Common myeloid progenitor, CD34-positive (primary cell): ENCODE measurements around the gene HES6.
A peak's percentile ranks its signal among the peaks of the same experiment; 100 is the strongest.

Experiments
- CTCF ChIA-PET: fragments of 350-600 bp; sonication (Branson Sonifier 250); formaldehyde crosslinking; loops from one replicate; lab custom pipeline; 2021; ENCODE audit warnings: antibody characterized with exemption; lab: Charles Lee
- POLR2A ChIA-PET: fragments of 350-600 bp; sonication (Branson Sonifier 250); formaldehyde crosslinking; loops from one replicate; lab custom pipeline; 2021; ENCODE audit warnings: antibody characterized with exemption; lab: Charles Lee
- DNase-seq, 3 donors: peaks; one replicate each; pipeline versions ENCODE4 v3.0.0 to v3.0.0-alpha.2; 2013
- H3K27ac ChIP-seq, 2 experiments: 1 replicate in 1 of 2; 2 replicates in 1 of 2; pipeline ENCODE4 v1.7.0; 2013; ENCODE audit warnings: inconsistent platforms in 2 of 2, low read length in 2 of 2, mild to moderate bottlenecking in 2 of 2, low read depth in 1 of 2, moderate library complexity in 1 of 2; ENCODE audit not compliant: severe bottlenecking in 2 of 2, insufficient read depth in 1 of 2, poor library complexity in 1 of 2
- H3K27me3 ChIP-seq, 5 experiments: replicated peaks in 2 of 5; 1 replicate in 3 of 5; 2 replicates in 2 of 5; pipeline versions ENCODE4 v1.6.1 to v1.7.0; 2013; ENCODE audit warnings: low read length in 4 of 5, mild to moderate bottlenecking in 2 of 5, moderate library complexity in 2 of 5, inconsistent platforms in 1 of 5; ENCODE audit not compliant: insufficient read depth in 5 of 5, control insufficient read depth in 4 of 5
- H3K36me3 ChIP-seq, 4 experiments: 1 replicate in 2 of 4; 2 replicates in 2 of 4; pipeline versions ENCODE4 v1.6.1 to v1.7.0; 2013; ENCODE audit warnings: low read length in 3 of 4, control low read depth in 1 of 4, mild to moderate bottlenecking in 1 of 4; ENCODE audit not compliant: control insufficient read depth in 4 of 4, insufficient read depth in 4 of 4
- H3K4me1 ChIP-seq, 4 experiments: 1 replicate in 3 of 4; 2 replicates in 1 of 4; pipeline versions ENCODE4 v1.6.1 to v1.7.1; 2013; ENCODE audit warnings: low read length in 3 of 4, mild to moderate bottlenecking in 3 of 4, control low read depth in 1 of 4, inconsistent platforms in 1 of 4, moderate library complexity in 1 of 4; ENCODE audit not compliant: control insufficient read depth in 4 of 4, insufficient read depth in 4 of 4; ENCODE audit errors: control extremely low read depth in 1 of 4
- H3K4me3 ChIP-seq, 7 experiments: 1 replicate in 4 of 7; 2 replicates in 3 of 7; pipeline versions ENCODE4 v1.5.1 to v1.7.0; 2013; ENCODE audit warnings: mild to moderate bottlenecking in 7 of 7, low read length in 6 of 7, moderate library complexity in 6 of 7, inconsistent platforms in 2 of 7, low read depth in 2 of 7, control low read depth in 1 of 7; ENCODE audit not compliant: insufficient read depth in 4 of 7, control insufficient read depth in 1 of 7; ENCODE audit errors: extremely low read depth in 1 of 7
- H3K9me3 ChIP-seq, 5 experiments: 1 replicate in 4 of 5; 2 replicates in 1 of 5; pipeline versions ENCODE4 v1.6.1 to v1.7.1; 2013; ENCODE audit warnings: low read length in 4 of 5, mild to moderate bottlenecking in 2 of 5, inconsistent platforms in 1 of 5, low read depth in 1 of 5, moderate library complexity in 1 of 5; ENCODE audit not compliant: control insufficient read depth in 4 of 5, insufficient read depth in 2 of 5; ENCODE audit errors: control extremely low read depth in 1 of 5
- WGBS: methylation state at CpG from one replicate; pipeline ENCODE4 v1.1.5; 2013; ENCODE audit not compliant: insufficient coverage; 5-methylcytosine and 5-hydroxymethylcytosine counted together

The HES6 gene

DNA sequence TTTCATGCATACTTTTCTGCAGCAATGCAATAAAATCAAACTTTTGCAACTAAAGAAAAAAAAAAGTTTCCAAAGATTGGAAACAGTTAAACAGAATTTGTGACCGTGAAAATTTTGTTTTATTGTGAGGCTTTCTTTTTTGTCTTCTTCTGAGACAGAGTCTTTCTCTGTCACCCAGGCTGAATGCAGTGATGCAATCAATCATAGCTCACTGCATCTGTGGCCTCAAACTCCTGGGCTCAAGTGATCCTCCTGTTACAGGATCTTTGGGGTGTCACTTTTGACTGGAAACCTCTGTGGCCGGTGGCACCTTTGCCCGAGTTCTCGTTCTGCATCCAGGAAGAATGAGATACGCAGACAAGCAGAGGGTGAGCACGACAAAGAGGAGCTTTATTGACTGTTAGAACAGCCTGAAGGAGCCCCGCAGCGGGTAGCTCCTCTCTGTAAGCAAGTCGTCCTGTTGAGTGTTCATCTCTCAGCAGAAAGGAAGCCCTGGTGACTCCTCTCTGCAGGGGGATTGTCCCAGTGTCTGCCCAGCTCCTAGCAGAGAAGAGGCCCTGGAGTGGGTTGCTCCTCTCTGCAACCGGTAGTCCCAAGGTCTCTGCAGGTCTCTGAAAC lies 19.5 kb downstream of the HES6 start:
- H3K9me3 ChIP-seq = no peaks in the 10 kb centered on the region
- peaks cover 0 to 3% (median 0%) of the 10 kb centered on the region in 4 experiments for H3K36me3 ChIP-seq
- DNase-seq = no peak
- 93% methylated on average over 10 of the region's 10 CpGs for WGBS
- no peak overlapping the region for H3K27ac ChIP-seq
- no peaks in the 10 kb centered on the region for H3K4me1 ChIP-seq
- POLR2A ChIA-PET = no interaction called here
- H3K27me3 ChIP-seq = no peaks in the 10 kb centered on the region
- CTCF ChIA-PET = no interaction called here
- H3K4me3 ChIP-seq = peak overlapping the region in 1 of 7 experiments; percentile 54

DNA sequence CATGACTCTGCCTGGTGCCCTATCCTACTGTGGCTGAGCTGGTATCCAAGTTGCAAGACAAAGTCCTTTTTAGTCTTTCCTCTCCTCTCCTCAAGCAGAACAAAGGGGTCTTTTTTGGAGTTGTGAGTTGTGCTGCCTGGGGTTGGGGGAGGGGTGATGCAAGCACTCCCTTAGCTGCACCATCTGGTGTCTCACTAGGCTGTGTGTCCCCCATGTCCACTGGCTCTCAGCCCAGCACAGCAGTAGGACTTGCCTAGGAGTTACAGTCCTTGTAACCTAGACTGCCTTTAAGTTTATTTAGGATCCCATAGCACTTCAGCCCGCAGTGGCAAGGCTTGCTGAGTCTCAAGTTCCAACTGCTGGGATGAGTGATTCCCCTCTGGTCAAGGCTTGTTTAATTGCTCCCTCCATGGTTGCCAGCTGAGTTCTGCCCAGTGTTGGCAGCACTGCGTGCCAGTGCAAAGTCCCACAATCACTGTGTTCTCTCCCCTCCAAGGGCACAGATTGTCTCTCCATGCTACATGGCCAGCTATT lies 23.1 kb downstream of the HES6 start:
- peaks cover 0 to 2% (median 0%) of the 10 kb centered on the region in 5 experiments for H3K9me3 ChIP-seq
- no peaks in the 10 kb centered on the region for H3K36me3 ChIP-seq
- H3K27ac ChIP-seq = no peak overlapping the region
- no peak for DNase-seq
- ChIA-PET CTCF (interaction anchor here (0.7 kb wide), 1 partner anchor 1684 kb away, joined by 3 read pairs; no protein-coding TSS in a partner anchor), POLR2A (no interaction called here)
- H3K27me3 ChIP-seq = peaks cover 0 to 3% (median 0%) of the 10 kb centered on the region in 5 experiments
- H3K4me1 ChIP-seq = no peaks in the 10 kb centered on the region
- no peak overlapping the region for H3K4me3 ChIP-seq
- WGBS = 100% methylated on average over 2 of the region's 2 CpGs

DNA sequence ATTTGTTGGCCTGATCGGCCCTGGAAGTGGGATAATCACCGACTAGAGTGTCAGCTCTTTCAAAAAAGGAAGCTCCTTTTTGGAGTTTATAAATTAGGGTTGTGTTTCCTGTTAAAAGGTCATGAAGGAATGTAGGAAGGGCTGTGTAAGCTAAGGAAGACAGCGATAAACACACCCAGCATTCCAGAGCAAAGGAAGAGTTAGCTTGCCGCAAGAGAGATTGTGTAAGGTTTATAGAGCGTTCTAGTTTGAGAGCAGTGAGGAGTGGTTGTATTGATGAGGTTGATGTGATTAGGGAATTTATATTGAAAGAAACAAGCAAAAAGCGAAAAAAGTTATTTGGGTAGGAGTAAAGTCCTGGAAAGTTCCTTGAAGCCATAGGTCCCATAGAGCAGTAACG lies 32.8 kb downstream of the HES6 start:
- POLR2A ChIA-PET = no interaction called here
- H3K27ac ChIP-seq = no peak overlapping the region
- no peak overlapping the region for H3K4me3 ChIP-seq
- peaks cover 0 to 9% (median 5%) of the 10 kb centered on the region in 5 experiments for H3K27me3 ChIP-seq
- H3K9me3 ChIP-seq = no peaks in the 10 kb centered on the region
- CTCF ChIA-PET = no interaction called here
- peaks cover 7 to 15% (median 15%) of the 10 kb centered on the region in 4 experiments for H3K4me1 ChIP-seq
- WGBS = 94% methylated on average over 7 of the region's 7 CpGs
- H3K36me3 ChIP-seq = no peaks in the 10 kb centered on the region
- DNase-seq = no peak

DNA sequence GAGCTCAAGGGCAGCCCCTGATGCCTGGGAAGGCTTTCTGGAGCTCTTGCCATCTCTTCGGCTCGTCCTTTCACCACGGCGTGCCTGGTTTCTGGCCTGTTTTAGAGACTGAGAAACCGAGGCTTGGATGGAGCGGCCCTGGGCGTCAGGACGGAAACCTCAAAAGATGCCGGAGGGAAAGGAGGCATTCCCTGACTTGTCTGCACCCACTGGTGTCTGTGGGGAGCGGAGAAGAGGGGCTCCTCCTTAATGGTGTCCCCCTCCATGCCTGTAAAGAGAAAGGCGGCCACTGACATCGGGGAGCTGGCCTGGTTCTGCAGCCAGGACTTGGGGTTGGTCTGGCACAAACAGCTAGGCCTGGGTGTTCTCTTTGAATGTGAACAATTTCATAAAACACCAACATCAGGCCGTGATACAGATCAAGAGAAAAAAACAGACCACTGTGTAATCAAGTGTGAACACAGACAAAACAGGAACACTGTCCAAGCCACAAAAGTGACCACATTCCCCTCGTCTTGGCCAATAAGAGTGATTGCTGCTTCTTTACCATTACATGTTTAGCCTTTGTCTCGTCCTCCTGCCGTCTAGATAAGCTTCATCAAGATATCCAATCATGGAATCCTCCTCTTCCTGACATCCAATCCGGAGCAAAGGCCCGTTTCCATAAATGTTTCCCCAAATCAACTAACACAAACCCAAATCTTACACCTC lies 35.7 kb downstream of the HES6 start:
- ChIA-PET POLR2A (interaction anchor here (0.5 to 0.7 kb wide), 2 partner anchors 8 to 18 kb away, joined by 3 read pairs; no protein-coding TSS in a partner anchor), CTCF (no interaction called here)
- no peaks in the 10 kb centered on the region for H3K36me3 ChIP-seq
- 60% methylated on average over 13 of the region's 18 CpGs for WGBS
- peaks cover 0 to 5% (median 3%) of the 10 kb centered on the region in 5 experiments for H3K27me3 ChIP-seq
- no peaks in the 10 kb centered on the region for H3K9me3 ChIP-seq
- peak overlapping the region in 6 of 7 experiments; percentile 24 to 87 (median 64) for H3K4me3 ChIP-seq
- peaks cover 7 to 32% (median 25%) of the 10 kb centered on the region in 4 experiments for H3K4me1 ChIP-seq
- peak; percentile 55 to 77 (median 64) for DNase-seq
- H3K27ac ChIP-seq = peak overlapping the region; percentile 50 to 76

DNA sequence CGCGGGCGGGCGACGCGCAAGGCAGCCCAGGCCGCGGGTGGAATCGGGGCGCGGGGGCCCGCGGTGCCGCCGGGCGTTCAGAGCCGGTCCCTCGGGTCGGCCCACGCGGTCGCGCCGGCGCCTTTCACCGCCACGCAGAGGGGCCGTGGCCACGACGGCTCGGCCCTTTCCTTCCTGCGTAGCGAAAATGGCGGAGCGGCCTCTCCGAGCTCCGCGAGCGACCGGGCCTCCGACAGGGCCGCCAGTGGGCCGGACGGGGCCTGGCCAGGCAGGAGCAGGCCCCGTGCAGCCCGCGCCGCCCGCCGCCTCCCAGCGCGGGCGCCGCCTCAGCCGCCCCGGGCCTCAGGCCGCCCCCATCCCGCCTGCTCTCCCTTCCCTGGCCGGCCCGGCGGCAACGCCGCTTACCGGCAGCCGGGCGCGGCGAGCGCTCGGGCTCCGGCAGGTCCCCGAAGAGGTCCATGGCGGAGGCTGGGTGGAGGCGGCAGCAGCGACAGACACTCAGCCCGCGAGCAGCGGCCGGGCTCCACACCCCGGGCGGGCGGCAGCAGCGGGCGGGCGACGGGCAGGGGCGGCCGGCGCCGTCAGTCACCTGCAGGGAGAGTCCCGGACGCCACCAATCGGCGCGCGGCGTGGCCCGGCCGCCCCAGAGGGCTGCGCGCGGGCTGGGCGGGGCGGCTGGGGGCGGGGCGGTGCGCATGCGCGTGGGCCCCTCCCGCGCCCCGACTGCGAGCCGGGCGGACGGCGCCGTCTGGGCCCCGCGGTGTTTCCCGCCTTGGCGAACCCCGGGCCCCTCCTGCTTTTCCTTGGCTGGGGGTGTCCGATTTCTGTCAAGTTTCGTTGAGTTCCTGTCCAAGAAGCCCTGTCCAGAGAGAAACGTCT lies 36.5 kb downstream of the HES6 start, which contains the start of gene ILKAP:
ILKAP (minus strand) TSS at position 602 of the 879 bp plus-strand sequence; CDS start at position 460, 142 bp downstream.
- H3K27ac ChIP-seq = peak within 1 kb of the TSS; percentile 70 to 88
- H3K27me3 ChIP-seq = peaks cover 0 to 5% (median 1%) of the 10 kb centered on the region in 5 experiments
- ChIA-PET CTCF (interaction anchor here (1.2 to 1.6 kb wide), 3 partner anchors 15 to 28 kb away, joined by 3 to 4 read pairs (median 4); no protein-coding TSS in a partner anchor), POLR2A (interaction anchor here (0.5 to 0.7 kb wide), 2 partner anchors 9 to 19 kb away, joined by 3 read pairs; no protein-coding TSS in a partner anchor)
- DNase-seq = peak; percentile 79 to 89 (median 88)
- under 1% methylated on average over 86 of the region's 126 CpGs for WGBS
- H3K36me3 ChIP-seq = no peaks in the 10 kb centered on the region
- no peaks in the 10 kb centered on the region for H3K9me3 ChIP-seq
- H3K4me1 ChIP-seq = peaks cover 7 to 32% (median 25%) of the 10 kb centered on the region in 4 experiments
- peak within 1 kb of the TSS; percentile 68 to 89 (median 81) for H3K4me3 ChIP-seq

DNA sequence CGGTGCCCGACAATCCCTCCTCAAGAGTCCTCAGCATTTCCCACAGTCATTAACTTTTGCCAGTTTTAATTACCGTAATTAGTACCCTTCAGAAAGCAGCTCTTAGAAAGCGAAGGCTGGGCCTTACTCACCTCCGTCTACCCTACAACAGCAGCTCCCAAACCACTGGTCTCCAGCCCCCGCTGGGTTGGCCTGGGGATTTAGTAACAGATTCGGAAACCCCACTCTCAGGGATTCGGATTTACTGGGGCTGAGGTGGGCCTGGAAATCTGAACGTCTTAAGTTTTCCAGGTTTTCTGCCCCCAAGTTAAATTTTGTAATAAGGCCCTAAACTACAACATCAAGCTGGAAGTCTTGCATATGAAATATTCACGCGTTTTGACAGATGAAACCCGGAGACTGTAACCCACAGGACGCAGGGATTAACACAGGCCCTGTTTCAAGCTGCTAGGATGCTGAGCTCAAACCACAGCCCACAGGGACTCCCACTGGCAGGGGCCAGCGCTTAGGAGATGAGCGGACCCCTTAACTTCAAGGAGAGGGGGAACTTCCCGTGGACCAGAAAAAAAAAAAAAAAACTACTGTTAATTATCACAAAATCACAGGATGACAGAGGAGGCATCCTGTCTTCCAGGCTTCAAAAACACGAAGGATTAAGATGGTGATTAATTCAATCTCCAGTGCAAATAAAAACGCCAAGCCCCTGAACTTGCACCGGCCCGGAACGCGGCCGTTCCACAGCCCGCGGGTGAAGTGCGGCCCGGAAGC lies 37.3 kb downstream of the HES6 start:
- POLR2A ChIA-PET = interaction anchor here (0.9 kb wide), 1 partner anchor 25 kb away, joined by 3 read pairs; no protein-coding TSS in a partner anchor
- 23% methylated on average over 25 of the region's 27 CpGs for WGBS
- Histone ChIP-seq H3K36me3 (no peaks in the 10 kb centered on the region), H3K27ac (peak overlapping the region; percentile 70 to 88), H3K4me1 (peaks cover 7 to 32% (median 25%) of the 10 kb centered on the region in 4 experiments), H3K4me3 (peak overlapping the region; percentile 68 to 89 (median 81)), H3K9me3 (no peaks in the 10 kb centered on the region), H3K27me3 (peaks cover 0 to 2% (median 0%) of the 10 kb centered on the region in 5 experiments)
- CTCF ChIA-PET = interaction anchor here (1.2 to 1.6 kb wide), 3 partner anchors 15 to 27 kb away, joined by 3 to 4 read pairs (median 4); no protein-coding TSS in a partner anchor
- DNase-seq = peak; percentile 15 to 75 (median 75)
